Psoas muscle (tissue), 8 donors: ENCODE data around the gene RELN. TPM values are rescaled to one million over a fixed set of nuclear protein-coding genes. Genes with fewer than 3 reads are reported as not detected.

Experiments
- ATAC-seq, 4 donors: fragments of 200-7000 bp; cut with Tn5 transposase; one replicate each; pipeline ENCODE4 v1.9.1; 2020; ENCODE audit warnings: moderate library complexity in 3 of 4, mild to moderate bottlenecking in 2 of 4
- DNase-seq, 2 donors: peaks; one replicate each; pipeline ENCODE4 v3.0.0-alpha.2; 2020
- H3K27ac ChIP-seq: fragments of 200-600 bp; one replicate; pipeline ENCODE4 v1.8.0; 2022
- H3K27me3 ChIP-seq, 3 donors: fragments of 200-600 bp in 1 of 3; one replicate each; pipeline versions ENCODE4 v1.6.1 to v1.8.0; 2013 to 2022; ENCODE audit warnings: low read length in 2 of 3, mild to moderate bottlenecking in 2 of 3, moderate library complexity in 1 of 3; ENCODE audit not compliant: insufficient read depth in 3 of 3
- H3K36me3 ChIP-seq, 2 donors: fragments of 200-600 bp in 1 of 2; one replicate each; pipeline versions ENCODE4 v1.6.1 to v1.8.0; 2013 to 2022; ENCODE audit warnings: low read depth in 1 of 2, mild to moderate bottlenecking in 1 of 2, moderate library complexity in 1 of 2; ENCODE audit not compliant: insufficient read depth in 1 of 2
- H3K4me1 ChIP-seq: fragments of 200-600 bp; one replicate; pipeline ENCODE4 v1.8.0; 2022
- H3K4me3 ChIP-seq: fragments of 200-600 bp; one replicate; pipeline ENCODE4 v1.8.0; 2022; ENCODE audit warnings: mild to moderate bottlenecking
- H3K9me3 ChIP-seq: fragments of 200-600 bp; one replicate; pipeline ENCODE4 v1.8.0; 2022
- WGBS, 3 donors: extraction: QIAGEN DNeasy Blood & Tissue Kit; methylation state at CpG; one replicate each; pipeline versions ENCODE4 v1.1.6 to v1.1.7; 2013; 5-methylcytosine and 5-hydroxymethylcytosine counted together
- intact Hi-C, 2 donors: fragments of 100-400 bp; cut with DNase I; formaldehyde crosslinking; loops; one replicate each; pipeline versions ENCODE4 v1.11.0 to v1.14.2; 2022
- polyA plus RNA-seq, 3 donors: library from polyadenylated mRNA; stranded (reverse); fragments of 200-250 nt; gene quantifications; one replicate each; pipeline ENCODE4 v1.2.3, GENCODE V29; 2013
- total RNA-seq, 4 donors: library from RNA; stranded (reverse); fragmentation: NEBNext Ultra II Directional in 2 of 4; extraction: Animal tissue kit (Norgen Biotek cat#: 25700) in 2 of 4; gene quantifications; one replicate each; pipeline versions ENCODE4 v1.2.1 to v1.2.4, GENCODE V29; 2021 to 2023
- TF ChIP-seq, protein P1 (sequence below): fragments of 200-600 bp; IDR thresholded peaks from one replicate; pipeline ENCODE4 v1.8.0; 2022; ENCODE audit warnings: antibody characterized with exemption
- donor health status: healthy with polysubstance abuse.
- donor health status: DM: no; HTN: no; CAD: no; lungs with moderate emphysema.
- donor health status: Bipolar disorder and iron deficiency.
- donor health status: healthy.
- donor health status: DM: yes; HTN: yes; CAD: no.
- donor health status: DM: no; HTN: no; CAD: no.
- donor health status: DM: no; HTN: no; CAD: no.
- donor health status: DM: yes; HTN: yes; CAD: no.

Gene RELN
- total and polyA plus RNA-seq, 7 donors: 0.10 to 0.44 (median 0.32) TPM

GRCh38 chr7:103480771-103481170 lies 508.7 kb downstream of the RELN start:
- Histone ChIP-seq H3K36me3 (no peaks in the 10 kb centered on the region), H3K4me3 (no peak overlapping the region), H3K27me3 (peaks cover 0 to 7% (median 2%) of the 10 kb centered on the region in 3 donors), H3K9me3 (no peaks in the 10 kb centered on the region), H3K4me1 (no peaks in the 10 kb centered on the region), H3K27ac (no peak overlapping the region)
- intact Hi-C loops: no loop called here
- DNase-seq (no peak), ATAC-seq (no peak)
- TF ChIP-seq, protein P1, sequence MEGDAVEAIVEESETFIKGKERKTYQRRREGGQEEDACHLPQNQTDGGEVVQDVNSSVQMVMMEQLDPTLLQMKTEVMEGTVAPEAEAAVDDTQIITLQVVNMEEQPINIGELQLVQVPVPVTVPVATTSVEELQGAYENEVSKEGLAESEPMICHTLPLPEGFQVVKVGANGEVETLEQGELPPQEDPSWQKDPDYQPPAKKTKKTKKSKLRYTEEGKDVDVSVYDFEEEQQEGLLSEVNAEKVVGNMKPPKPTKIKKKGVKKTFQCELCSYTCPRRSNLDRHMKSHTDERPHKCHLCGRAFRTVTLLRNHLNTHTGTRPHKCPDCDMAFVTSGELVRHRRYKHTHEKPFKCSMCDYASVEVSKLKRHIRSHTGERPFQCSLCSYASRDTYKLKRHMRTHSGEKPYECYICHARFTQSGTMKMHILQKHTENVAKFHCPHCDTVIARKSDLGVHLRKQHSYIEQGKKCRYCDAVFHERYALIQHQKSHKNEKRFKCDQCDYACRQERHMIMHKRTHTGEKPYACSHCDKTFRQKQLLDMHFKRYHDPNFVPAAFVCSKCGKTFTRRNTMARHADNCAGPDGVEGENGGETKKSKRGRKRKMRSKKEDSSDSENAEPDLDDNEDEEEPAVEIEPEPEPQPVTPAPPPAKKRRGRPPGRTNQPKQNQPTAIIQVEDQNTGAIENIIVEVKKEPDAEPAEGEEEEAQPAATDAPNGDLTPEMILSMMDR: no peak
- WGBS, 3 donors: 50 to 55% (median 52%) methylated on average over 2 of the region's 2 CpGs

DNA sequence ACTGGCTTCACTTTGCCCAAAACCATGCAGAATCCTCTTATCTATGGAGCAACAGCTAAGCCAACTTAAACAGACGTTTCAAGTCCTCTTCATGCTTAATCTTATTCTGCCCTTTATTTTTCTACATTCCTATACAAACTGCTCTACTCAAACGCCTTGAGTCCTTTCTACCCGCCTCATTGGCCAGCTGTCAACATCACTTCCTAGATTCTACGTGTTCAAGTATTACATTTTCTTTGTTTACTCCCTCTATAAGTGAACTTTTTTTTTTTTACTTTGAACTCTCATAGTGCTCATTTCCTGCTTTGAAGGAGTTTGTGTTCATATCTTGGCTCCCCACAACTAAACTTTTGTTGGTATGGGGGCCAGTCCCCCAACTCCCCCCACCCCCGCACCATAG lies 514.5 kb downstream of the RELN start:
- no peak for DNase-seq
- TF ChIP-seq, protein P1: no peak
- no peak overlapping the region for H3K27ac ChIP-seq
- no peak for ATAC-seq
- no peak overlapping the region for H3K4me3 ChIP-seq
- intact Hi-C loops: no loop called here
- no peaks in the 10 kb centered on the region for H3K9me3 ChIP-seq
- 30 to 40% (median 36%) methylated on average over 5 of the region's 5 CpGs for WGBS, 3 donors
- H3K36me3 ChIP-seq: no peaks in the 10 kb centered on the region
- no peaks in the 10 kb centered on the region for H3K27me3 ChIP-seq
- no peaks in the 10 kb centered on the region for H3K4me1 ChIP-seq

GRCh38 chr7:103469095-103469948 lies 520.1 kb downstream of the RELN start:
- Histone ChIP-seq H3K36me3 (no peaks in the 10 kb centered on the region), H3K27me3 (no peaks in the 10 kb centered on the region), H3K27ac (no peak overlapping the region), H3K4me1 (no peaks in the 10 kb centered on the region), H3K9me3 (no peaks in the 10 kb centered on the region), H3K4me3 (no peak overlapping the region)
- ATAC-seq: no peak
- DNase-seq: no peak
- WGBS, 3 donors: 85 to 91% (median 87%) methylated on average over 4 of the region's 4 CpGs
- intact Hi-C loops: no loop called here
- TF ChIP-seq, protein P1: no peak

DNA sequence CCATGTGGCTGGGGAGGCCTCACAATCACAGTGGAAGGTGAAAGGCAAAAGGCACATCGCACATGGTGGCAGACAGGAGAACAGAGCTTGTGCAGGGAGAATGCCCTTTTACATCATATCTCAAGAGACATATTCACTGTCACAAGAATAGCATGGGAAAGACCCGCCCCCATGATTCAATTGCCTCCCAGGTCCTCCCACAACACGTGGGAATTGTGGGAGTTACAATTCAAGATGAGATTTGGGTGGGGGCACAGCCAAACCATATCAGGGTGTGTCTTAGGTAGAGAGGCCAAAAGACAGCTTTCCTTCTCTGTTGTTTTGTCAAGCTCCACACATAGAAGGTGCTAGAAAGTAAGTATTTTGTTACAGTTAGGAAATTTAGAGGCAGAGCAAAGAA lies 522.6 kb downstream of the RELN start:
- 37 to 42% (median 38%) methylated on average over 3 of the region's 3 CpGs for WGBS, 3 donors
- Histone ChIP-seq H3K27ac (no peak overlapping the region), H3K4me1 (no peaks in the 10 kb centered on the region), H3K4me3 (no peak overlapping the region), H3K36me3 (no peaks in the 10 kb centered on the region), H3K27me3 (no peaks in the 10 kb centered on the region), H3K9me3 (no peaks in the 10 kb centered on the region)
- no peak for DNase-seq
- ATAC-seq: no peak
- TF ChIP-seq, protein P1: no peak
- intact Hi-C loops: no loop called here
